CD4-positive, alpha-beta T cell treated with Interleukin-17A for 4 hours (primary cell): ENCODE data around the gene NQO2.
A peak's percentile ranks its signal among the peaks of the same experiment; 100 is the strongest.
"Not testable (repeated sequence)": the region's sequence is repeated elsewhere in the genome, so short reads cannot be mapped to it uniquely, and the experiment has no call there.

Experiments used
- DNase-seq: peaks from one replicate; pipeline ENCODE4 v3.0.0-alpha.2; 2020; ENCODE audit warnings: mixed read lengths

NQO2 gene

GRCh38 chr6:3045777-3046176 lies 46.1 kb downstream of the NQO2 start:
- DNase-seq: no peak

DNA sequence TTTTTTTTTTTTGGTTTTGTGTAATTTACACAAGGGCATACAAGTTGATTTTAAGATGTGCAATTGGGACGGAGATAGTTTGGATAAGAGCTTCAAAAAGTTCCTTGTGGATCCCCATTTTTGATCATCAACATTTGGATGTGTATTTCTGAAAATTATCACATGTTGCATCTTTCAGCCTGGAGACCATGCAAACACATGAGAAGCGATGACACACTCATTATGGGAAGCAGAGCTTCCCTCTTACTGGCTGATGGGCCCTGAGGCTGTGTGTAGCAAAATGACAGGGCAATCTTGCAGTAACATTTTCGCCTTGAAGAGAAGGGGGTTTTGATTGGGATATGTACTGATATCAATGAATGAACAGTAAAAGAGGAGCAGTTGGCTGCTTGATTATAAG lies 46.6 kb downstream of the NQO2 start:
- no peak for DNase-seq

GRCh38 chr6:3048009-3048408 lies 48.3 kb downstream of the NQO2 start:
- DNase-seq: not testable (repeated sequence)

- DNase-seq: no peak
Measured at GRCh38 chr6:3052481-3053230, 53.0 kb downstream of the NQO2 start.

- DNase-seq: no peak
Measured at GRCh38 chr6:3053231-3053508, 53.5 kb downstream of the NQO2 start.

- DNase-seq: not testable (repeated sequence)
Measured at GRCh38 chr6:3054229-3055157, 54.8 kb downstream of the NQO2 start.

DNA sequence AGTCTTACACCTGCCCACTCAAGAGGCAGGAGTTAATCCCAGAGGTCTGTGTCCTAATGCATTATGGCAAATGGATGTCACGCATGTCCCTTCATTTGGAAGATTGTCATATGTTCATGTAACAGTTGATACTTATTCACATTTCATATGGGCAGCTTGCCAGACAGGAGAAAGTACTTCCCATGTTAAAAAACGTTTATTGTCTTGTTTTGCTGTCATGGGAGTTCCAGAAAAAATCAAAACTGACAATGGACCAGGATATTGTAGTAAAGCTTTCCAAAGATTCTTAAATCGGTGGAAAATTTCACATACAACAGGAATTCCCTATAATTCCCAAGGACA lies 55.4 kb downstream of the NQO2 start:
- not testable (repeated sequence) for DNase-seq

DNA sequence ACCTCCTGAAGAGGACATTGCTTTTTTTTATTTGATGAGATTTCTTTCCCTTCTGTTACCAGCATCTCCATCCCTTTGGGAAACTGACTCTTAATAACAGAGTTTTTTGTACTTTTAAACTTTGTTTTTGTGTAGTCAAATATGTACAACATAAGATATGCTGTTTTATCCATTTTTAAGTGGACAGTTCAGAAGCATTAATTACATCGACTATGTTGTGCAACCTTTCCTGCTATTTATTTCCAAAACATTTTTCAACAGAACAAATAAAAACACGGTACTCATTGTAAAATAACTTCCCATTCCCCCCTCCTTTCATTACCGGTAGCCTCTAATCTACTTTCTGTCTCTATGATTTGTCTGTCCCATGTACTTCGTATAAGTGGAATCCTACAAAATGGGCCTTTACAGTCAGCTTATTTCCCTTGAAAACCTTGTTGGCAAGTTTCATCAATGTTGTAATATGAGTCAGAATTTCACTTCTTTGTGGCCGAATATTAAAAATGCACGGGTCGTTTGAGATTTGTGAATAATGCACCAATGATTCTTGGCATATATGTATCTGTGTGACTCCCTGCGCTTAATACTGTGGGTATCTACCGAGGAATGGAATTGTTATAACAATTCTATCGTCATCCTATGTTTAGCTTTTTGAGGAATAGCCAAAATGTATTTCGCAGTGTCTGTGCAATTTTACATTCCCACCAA lies 57.5 kb downstream of the NQO2 start:
- DNase-seq: no peak

- DNase-seq: no peak
Measured at GRCh38 chr6:3058957-3059356, 59.3 kb downstream of the NQO2 start.

GRCh38 chr6:3060092-3060491 lies 60.4 kb downstream of the NQO2 start:
- DNase-seq: not testable (repeated sequence)

- no peak for DNase-seq
Measured at GRCh38 chr6:3061501-3061941, 61.8 kb downstream of the NQO2 start.

- DNase-seq: not testable (repeated sequence)
Measured at GRCh38 chr6:3063340-3063732, 63.6 kb downstream of the NQO2 start.

DNA sequence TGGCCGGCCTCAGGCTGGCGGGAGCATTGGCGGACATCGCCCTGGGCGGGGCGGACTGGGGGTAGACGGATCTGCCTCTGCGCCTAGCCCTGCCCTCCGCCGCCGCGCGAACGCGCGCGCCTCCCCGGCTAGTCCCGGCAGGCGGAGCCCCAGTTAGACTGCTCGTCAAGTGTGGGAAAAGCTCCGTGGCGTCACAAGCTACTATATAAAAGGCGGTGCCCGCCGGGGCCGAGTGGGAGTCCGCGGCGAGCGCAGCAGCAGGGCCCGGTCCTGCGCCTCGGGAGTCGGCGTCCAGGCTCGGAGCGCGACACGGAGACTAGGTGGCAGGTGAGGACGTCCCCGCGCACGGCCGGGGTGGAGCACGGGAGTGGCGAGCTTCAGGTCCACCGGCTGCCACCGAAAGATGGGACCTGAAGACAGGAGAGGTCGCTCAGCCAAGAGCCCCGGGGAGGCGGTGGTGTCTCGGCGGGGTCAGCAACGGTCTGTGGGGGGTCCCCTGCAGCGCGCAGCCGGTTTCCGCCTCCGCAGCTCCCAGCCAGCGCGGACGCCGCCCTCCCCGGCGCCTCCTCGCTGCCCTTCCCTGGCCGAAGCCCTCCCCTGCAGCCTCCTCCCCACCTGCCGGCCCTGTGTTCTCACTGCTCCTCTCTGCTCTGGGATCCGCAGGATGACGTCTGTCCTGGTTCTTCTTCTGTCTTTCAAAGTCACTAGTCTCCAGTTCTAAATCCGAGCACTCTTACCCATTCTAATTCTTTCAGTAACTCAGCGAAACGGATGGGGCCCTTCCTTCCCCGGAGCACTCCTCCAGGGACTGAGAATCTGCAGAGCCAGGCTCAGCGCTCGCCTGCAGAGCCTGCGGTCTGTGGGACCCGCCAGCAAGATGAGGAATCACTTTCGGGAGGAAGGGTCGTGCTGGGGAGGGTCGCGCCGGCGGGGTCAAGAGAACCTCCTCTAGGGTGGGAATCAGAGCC lies 64.3 kb downstream of the NQO2 start:
- DNase-seq: peak; percentile 92

DNA sequence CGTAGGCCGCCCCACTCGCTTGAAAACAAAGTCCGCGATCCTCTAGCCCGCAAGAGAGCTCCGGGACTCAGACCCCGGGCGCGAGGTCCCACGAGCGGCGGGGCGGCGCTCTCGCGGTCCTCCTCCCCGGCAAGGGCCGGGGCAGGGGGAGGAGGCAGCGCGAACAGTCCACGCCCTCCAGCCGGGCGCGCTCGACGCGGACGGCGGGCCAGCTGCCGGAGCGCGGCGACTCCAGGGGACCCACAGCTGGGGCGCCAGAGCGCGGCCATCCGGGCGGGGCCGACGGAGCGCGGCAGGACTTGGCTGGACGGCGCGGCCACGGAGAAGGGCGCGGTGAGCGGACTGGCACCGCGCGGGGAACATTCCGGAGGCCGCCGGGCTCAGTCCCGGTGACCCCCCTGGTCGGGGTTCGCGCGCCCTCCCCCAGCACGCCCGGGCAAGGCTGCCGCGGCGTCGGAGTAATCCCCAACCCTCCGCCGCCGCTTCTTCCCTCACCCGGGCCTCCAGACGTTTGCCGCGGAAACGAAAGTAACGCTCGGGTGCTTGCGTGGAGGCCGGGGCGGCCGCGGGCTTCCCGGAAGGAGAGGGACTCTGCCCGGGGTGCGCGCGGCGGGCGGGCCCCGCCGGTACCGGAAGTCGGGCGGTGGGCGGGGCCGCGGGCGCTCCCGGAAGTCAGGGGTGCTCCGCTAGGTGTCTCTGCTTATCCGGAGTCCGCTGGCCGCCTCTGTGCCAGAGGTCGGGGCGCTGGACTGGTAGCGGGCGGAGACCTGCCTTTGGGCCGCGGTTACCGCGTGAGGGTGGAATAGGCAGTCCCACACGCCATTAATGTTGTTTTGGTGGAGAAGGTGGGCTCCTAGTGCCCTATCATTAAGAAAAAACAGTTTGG lies 68.9 kb downstream of the NQO2 start, which contains the start of gene RIPK1:
TSS of gene RIPK1 (plus strand) at position 166 of the 886 bp plus-strand sequence. CDS start 8,330 bp downstream, outside the sequence.
- peak; percentile 97 for DNase-seq
